GM12892 (cell line): Measurements from ENCODE around the gene ESRRG.
"Not testable (repeated sequence)": the region's sequence is repeated elsewhere in the genome, so short reads cannot be mapped to it uniquely, and the experiment has no call there.

Experiments
- DNase-seq: peaks from one replicate; pipeline ENCODE4 v3.0.0; 2011; ENCODE audit not compliant: insufficient read length
- FAIRE-seq: peaks from 2 replicates; lab custom pipeline; 2011; peaks lifted over from hg19 to GRCh38; lab: Jason Lieb, UNC
- POLR2A ChIP-seq: IDR thresholded peaks from 2 replicates; pipeline ENCODE4 v1.6.1; 2011; ENCODE audit warnings: low read depth, low read length, control low read depth
- POLR2AphosphoS5 ChIP-seq: IDR thresholded peaks from 2 replicates; pipeline ENCODE4 v1.6.1; 2011; ENCODE audit warnings: low read depth, low read length, control low read depth
- TAF1 ChIP-seq: IDR thresholded peaks from 2 replicates; pipeline ENCODE4 v1.6.1; 2011; ENCODE audit warnings: low read depth, mild to moderate bottlenecking, control low read depth, low read length, borderline replicate concordance

Gene ESRRG

DNA sequence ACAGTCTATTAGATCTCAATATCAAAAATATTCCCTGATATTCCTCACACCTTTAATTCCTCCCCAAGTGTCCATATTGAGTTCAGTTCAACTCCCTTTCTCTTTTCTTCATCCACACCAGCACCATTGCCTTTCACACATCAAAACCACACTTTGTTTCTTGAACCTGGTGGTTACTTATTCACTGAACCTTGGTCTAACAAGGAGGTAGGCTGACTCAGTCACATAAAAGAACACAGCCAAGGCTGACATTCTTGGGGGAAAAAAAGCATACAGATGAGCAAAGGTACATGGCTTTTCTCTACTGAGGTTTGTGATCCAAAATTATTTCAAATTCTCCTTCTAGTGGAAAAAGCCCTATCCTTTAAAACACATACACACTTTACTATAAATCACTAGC lies 168.3 kb downstream of the ESRRG start:
- TF ChIP-seq TAF1 (no peak), POLR2AphosphoS5 (no peak), POLR2A (no peak)
- DNase-seq (no peak), FAIRE-seq (no peak)

GRCh38 chr1:216553766-216554165 lies 169.5 kb downstream of the ESRRG start:
- no peak for TF ChIP-seq TAF1
- no peak for TF ChIP-seq POLR2A
- TF ChIP-seq POLR2AphosphoS5, result no peak
- DNase-seq (no peak), FAIRE-seq (no peak)

DNA sequence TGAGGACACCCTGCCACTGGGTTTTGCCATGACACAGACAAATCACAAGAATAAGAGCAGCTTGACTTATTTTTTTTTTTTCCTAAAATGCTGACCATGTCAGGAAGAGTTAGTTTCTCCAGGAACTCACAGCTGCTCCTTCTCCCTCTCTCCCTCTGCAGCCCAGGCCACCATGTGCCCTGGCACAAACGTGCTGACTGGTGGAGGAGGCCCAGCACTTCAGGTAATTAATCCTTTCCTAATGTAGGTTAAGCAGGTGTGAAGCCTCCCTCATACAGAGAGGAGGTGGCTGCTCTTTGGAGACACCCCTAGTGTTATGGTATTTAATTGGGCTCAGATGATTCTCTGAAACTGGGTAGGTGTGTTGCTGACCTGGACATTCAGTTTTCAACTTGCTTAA lies 170.2 kb downstream of the ESRRG start:
- DNase-seq (no peak), FAIRE-seq (no peak)
- TF ChIP-seq TAF1 (no peak), POLR2AphosphoS5 (no peak), POLR2A (no peak)

DNA sequence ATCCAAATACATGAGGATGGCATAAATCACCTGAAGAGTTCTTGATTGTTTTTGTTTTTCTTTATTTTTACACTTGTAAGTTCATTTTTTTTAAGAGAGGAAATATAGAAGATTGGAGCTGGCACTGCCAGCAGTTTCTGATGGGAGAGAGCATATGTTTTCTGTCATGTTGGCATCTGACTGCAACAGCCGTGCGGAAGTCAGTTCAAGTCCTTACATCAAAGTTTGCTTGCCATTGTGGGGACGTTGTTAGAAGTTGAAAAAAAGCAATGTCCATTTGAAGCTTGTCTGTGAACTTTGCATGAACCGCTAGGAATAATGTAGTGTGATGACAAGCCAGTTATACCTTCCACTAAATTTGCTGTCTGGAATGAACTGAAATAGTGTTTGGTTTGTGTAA lies 173.4 kb downstream of the ESRRG start:
- no peak for TF ChIP-seq POLR2AphosphoS5
- no peak for TF ChIP-seq POLR2A
- no peak for TF ChIP-seq TAF1
- DNase-seq (no peak), FAIRE-seq (no peak)

- FAIRE-seq (no peak), DNase-seq (no peak)
- TF ChIP-seq POLR2AphosphoS5 (no peak), POLR2A (no peak), TAF1 (no peak)
These were observed 180.5 kb downstream of the ESRRG start for GRCh38 chr1:216542741-216543140.

- FAIRE-seq (no peak), DNase-seq (no peak)
- TF ChIP-seq POLR2AphosphoS5 (no peak), POLR2A (no peak), TAF1 (no peak)
These were observed 181.0 kb downstream of the ESRRG start for GRCh38 chr1:216542263-216542662.

DNA sequence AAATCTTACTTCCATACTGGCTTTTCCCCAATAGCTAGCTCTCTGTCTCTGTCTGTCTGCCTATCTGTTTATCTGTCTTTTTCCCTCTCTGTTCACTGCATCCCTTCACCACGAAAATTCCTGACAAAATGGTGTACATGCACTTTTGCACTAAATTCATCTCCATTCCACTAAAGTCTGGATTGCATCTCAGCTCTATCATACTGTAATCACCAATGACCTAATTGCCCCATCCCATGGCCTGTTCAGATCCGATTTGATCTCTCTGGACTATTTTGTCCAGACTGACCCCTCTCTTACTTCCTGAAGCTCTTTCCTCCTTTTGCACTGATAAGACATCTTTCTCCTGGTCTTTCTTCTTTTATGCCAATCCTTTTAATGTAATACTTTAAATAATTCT lies 187.5 kb downstream of the ESRRG start:
- TF ChIP-seq POLR2A, result no peak
- TF ChIP-seq POLR2AphosphoS5, result no peak
- no peak for TF ChIP-seq TAF1
- DNase-seq (no peak), FAIRE-seq (no peak)

DNA sequence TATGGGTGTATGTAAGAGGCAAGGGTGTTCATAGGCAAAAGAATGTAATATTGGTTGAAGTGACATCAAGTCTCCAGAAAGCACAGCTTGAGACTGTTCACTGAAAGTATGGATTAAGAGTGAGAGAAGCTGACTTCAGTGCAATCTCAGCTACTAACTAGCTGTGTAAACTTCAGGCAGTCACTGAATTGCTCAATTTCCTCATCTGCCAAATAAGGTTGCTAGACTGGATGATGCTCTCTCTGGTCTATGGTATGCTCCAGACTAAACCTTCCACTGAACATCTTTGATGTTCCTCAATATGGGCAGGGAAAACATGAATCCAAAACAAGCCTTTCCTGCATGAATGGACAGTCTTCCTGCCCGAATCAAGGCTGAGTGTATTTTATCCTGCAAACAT lies 188.2 kb downstream of the ESRRG start:
- DNase-seq (no peak), FAIRE-seq (no peak)
- no peak for TF ChIP-seq POLR2A
- no peak for TF ChIP-seq POLR2AphosphoS5
- TF ChIP-seq TAF1, result no peak

DNA sequence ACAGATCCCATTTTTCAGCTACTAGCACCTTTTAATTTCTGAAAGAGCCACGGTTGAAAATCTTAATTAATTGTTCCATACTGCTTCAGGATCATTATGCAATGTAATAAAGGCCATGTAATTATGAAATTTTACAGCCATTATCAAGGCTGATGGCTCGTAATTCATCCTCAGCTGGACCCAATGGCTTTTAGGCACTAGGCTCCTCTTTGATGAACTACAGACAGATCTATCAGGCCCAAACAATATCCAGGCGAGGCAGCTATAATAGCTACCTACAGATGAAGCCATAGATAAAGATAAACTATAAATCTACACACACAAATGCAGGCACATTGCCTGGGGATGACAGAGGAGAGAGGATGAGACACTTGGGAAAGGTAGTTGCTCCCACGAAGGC lies 189.5 kb downstream of the ESRRG start:
- DNase-seq (no peak), FAIRE-seq (no peak)
- TF ChIP-seq TAF1, result no peak

DNA sequence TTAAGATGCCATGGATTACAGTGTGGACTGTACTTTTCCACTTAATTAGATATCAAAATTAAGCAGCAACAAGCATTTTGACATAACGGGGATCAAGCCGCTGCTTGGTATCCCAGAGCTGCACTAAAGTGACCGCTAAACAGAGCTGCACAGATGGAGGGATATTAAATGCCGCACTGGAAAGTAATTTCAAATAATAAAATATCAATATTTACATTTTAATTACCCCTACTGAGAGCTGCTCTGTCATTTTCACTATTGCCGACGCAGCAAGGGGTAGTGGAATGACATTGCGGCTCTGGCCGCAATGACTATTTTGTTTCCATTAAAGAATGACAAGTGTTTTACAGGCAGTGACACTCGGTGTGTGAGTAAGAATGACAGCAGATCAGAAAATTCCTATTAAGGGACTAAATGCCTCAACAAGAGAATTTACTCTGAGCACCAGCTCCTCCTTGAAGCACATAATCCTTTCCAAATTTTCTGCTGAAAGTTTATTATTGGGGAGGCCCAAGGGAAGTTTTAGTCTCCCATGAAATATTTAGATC lies 190.9 kb downstream of the ESRRG start:
- FAIRE-seq, result no peak
- TF ChIP-seq POLR2AphosphoS5, result no peak
- no peak for DNase-seq

DNA sequence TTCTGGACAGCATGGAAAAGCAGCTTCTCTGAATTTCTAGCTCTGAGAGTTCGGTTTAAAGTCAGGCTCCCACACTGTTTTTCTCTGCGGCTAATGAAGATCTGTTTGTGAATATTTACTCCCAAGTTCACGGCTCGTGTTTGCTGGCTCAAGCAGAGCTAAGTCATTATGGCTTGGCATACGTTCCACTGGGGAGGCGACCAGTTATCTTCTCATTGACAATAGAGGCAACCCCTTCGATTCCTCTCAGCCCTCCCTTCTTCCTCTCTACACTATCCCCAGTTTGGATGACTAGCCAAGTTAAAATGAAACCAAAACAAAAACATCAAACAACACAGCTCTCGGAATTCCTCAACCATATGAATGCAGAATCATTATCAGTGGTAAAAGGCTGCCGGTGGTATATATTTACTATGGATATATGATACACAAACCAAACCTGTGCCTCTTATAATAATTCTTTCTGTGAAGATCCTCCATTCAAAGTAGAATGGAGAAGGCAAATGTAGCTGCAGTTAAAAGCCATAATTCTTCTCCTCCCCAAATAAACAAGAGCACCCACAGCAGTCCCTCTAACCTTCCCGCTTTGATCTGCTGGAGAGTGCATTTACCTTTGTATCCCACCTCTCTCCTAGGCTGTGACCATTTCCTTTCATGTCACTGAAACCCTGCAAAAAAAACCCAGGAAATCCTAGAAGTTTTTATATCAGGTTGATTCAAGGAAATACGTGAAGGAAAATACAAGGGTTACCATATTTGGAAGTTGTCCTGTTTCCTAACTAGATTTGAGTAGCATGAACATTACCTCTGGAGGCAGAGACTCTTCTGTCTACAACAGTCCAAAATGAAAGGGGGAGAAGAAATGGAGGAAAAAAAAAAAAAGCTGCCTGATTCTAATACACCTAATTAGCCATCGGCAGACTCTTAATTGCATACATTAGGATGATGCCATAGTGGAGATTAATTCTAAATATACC lies 191.7 kb downstream of the ESRRG start:
- DNase-seq, result no peak
- TF ChIP-seq POLR2AphosphoS5 (no peak), POLR2A (no peak), TAF1 (no peak)
- peak; percentile 88 for FAIRE-seq

GRCh38 chr1:216529851-216530250 lies 193.4 kb downstream of the ESRRG start:
- not testable (repeated sequence) for DNase-seq, FAIRE-seq

DNA sequence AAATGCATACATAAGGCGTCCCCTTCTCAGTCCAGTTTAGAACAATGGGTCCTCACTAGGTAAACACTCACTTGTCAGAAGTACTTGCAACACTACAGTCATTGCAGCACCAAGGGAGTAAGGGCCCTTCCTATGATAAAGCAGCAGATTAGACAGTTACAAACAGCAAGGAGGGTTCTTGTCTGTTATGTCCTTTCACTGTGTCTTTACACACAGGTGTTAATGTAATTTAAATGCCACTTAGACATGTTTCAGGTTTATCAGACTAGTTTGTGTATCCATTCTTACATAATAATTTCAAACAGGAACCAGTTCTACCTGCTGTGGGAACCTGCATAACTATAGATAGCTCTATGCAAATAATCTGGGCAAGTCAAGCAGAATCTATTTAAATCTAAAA lies 194.4 kb downstream of the ESRRG start:
- DNase-seq, result no peak

More for the DNA sequence above, 194.4 kb downstream of the ESRRG start:
- FAIRE-seq, result peak; percentile 93
- TF ChIP-seq TAF1 (no peak), POLR2AphosphoS5 (no peak), POLR2A (no peak)
